Omental fat pad (tissue), 4 donors: Measurements from ENCODE around the gene NYAP1. TPM values are rescaled to one million over a fixed set of nuclear protein-coding genes. Genes with fewer than 3 reads are reported as not detected.

ENCODE experiments used
- ATAC-seq: fragments of 150-250 bp; one replicate; pipeline ENCODE4 v1.9.1; 2016; ENCODE audit warnings: mild to moderate bottlenecking, moderate library complexity; ENCODE audit not compliant: low FRiP score
- DNase-seq: peaks from one replicate; pipeline ENCODE4 v3.0.0-alpha.2; 2019; ENCODE audit warnings: low spot score
- total RNA-seq, 4 donors: library from RNA; depleted of rRNA; stranded (reverse); fragments of >200 nt; gene quantifications; one replicate each; pipeline ENCODE4 v1.1.0, GENCODE V29; 2016
- TF ChIP-seq, protein P1 (sequence below), 3 donors: fragments of 450-650 bp; IDR thresholded peaks; one replicate each; pipeline ENCODE4 v1.5.1; 2016 to 2017; ENCODE audit warnings: antibody characterized with exemption in 3 of 3, mild to moderate bottlenecking in 3 of 3, moderate library complexity in 2 of 3

The NYAP1 gene
- total RNA-seq, 4 donors from 2014 or later: 0.63 to 3.6 (median 2.1) TPM

DNA sequence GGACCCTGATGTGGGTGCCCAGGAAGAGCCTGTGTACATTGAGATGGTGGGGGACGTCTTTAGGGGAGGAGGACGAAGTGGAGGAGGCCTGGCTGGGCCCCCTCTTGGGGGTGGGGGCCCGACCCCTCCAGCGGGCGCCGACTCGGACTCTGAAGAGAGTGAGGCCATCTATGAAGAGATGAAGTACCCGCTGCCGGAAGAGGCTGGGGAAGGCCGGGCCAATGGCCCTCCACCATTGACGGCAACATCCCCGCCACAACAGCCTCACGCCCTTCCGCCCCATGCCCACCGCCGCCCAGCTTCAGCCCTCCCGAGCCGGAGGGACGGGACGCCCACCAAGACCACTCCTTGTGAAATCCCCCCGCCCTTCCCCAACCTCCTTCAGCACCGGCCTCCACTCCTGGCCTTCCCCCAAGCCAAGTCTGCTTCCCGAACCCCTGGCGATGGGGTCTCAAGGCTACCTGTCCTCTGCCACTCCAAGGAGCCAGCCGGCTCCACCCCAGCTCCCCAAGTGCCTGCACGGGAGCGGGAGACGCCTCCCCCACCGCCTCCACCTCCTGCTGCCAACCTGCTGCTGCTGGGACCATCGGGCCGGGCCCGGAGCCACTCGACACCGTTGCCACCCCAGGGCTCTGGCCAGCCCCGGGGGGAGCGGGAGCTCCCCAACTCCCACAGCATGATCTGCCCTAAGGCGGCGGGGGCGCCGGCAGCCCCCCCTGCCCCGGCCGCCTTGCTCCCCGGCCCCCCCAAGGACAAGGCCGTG lies 4.8 kb downstream of the NYAP1 start:
- DNase-seq (no peak), ATAC-seq (no peak)
- TF ChIP-seq, protein P1, sequence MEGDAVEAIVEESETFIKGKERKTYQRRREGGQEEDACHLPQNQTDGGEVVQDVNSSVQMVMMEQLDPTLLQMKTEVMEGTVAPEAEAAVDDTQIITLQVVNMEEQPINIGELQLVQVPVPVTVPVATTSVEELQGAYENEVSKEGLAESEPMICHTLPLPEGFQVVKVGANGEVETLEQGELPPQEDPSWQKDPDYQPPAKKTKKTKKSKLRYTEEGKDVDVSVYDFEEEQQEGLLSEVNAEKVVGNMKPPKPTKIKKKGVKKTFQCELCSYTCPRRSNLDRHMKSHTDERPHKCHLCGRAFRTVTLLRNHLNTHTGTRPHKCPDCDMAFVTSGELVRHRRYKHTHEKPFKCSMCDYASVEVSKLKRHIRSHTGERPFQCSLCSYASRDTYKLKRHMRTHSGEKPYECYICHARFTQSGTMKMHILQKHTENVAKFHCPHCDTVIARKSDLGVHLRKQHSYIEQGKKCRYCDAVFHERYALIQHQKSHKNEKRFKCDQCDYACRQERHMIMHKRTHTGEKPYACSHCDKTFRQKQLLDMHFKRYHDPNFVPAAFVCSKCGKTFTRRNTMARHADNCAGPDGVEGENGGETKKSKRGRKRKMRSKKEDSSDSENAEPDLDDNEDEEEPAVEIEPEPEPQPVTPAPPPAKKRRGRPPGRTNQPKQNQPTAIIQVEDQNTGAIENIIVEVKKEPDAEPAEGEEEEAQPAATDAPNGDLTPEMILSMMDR (IDR thresholded peaks at IDR 0.05): no peak

- ATAC-seq: no peak
- TF ChIP-seq, protein P1 (IDR thresholded peaks at IDR 0.05): no peak
Observed at GRCh38 chr7:100489121-100489520, 5.4 kb downstream of the NYAP1 start.

GRCh38 chr7:100489824-100490223 lies 6.1 kb downstream of the NYAP1 start:
- TF ChIP-seq, protein P1 (IDR thresholded peaks at IDR 0.05): no peak
- ATAC-seq (no peak), DNase-seq (no peak)

More at GRCh38 chr7:100489121-100489520, 5.4 kb downstream of the NYAP1 start:
- DNase-seq: no peak

DNA sequence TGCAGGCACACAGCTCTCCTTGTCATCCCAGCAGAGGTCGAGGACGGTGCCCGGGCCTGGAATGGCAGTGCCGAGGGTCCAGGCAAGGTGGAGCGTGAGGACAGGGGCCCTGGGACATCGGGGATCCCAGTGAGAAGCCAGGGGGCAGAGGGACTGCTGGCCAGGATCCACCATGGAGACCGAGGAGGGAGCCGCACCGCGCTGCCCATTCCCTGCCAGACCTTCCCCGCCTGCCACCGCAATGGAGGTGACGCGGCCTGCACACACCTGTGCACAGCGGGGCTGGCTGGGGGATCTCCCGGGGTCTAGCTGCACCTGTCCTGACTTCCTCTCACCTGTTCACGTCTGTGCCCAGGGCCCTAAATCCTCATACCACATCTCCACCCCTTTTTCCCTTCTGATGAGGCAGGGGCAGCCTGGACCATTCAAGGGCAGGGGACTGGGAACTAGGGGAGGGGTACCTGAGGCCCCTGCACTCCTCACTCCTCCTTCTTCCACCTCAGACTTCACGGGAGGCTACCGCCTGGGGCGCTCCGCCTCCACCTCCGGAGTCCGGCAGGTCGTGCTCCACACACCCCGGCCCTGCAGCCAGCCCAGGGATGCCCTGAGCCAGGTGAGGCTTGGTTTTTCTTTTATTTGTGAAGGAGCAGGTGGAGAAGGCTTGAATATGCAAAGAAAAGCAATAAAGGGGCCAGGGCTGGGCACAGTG lies 6.9 kb downstream of the NYAP1 start:
- TF ChIP-seq, protein P1 (IDR thresholded peaks at IDR 0.05): no peak
- ATAC-seq: no peak
- DNase-seq: no peak

- DNase-seq (no peak), ATAC-seq (no peak)
- TF ChIP-seq, protein P1 (IDR thresholded peaks at IDR 0.05): no peak
Observed at GRCh38 chr7:100491192-100491578, 7.5 kb downstream of the NYAP1 start.

- ATAC-seq: no peak
- no peak for DNase-seq
- TF ChIP-seq, protein P1 (IDR thresholded peaks at IDR 0.05): no peak
Observed at GRCh38 chr7:100492738-100493475, 9.2 kb downstream of the NYAP1 start.
